HCT116 (cell line): ENCODE data around the gene STAP2. TPM values are rescaled to one million over a fixed set of nuclear protein-coding genes. Genes with fewer than 3 reads are reported as not detected.

Source experiments
- ATAC-seq: fragments of 200-7000 bp; cut with Tn5 transposase; 2 replicates; pipeline ENCODE4 v1.9.1; 2020; ENCODE audit warnings: mild to moderate bottlenecking, moderate library complexity
- BruUV-seq: library from RNA; stranded (reverse); fragments of 400-500 nt; replicated peaks from 2 replicates; lab custom pipeline; 2021; lab: Mats Ljungman, UMichigan
- CTCF ChIA-PET: fragments of 300-600 bp; sonication (Branson Sonifier 250); formaldehyde crosslinking; loops from one replicate; lab custom pipeline; 2021; ENCODE audit warnings: antibody characterized with exemption; lab: Charles Lee
- POLR2A ChIA-PET: fragments of 300-600, 350-600 bp; sonication (Branson Sonifier 250); formaldehyde crosslinking; loops from one replicate; lab custom pipeline; 2021; ENCODE audit warnings: antibody characterized with exemption; lab: Charles Lee
- RAD21 ChIA-PET, 2 experiments: fragments of 300-600 bp; sonication (Branson Sonifier 250); formaldehyde crosslinking; loops; one replicate each; lab custom pipeline; 2023; ENCODE audit warnings: low total read pairs in 2 of 2; ENCODE audit not compliant: uncharacterized antibody in 2 of 2, unreplicated experiment in 2 of 2, low non-redundant PET in 1 of 2; lab: Charles Lee
- DNase-seq: peaks from one replicate; pipeline ENCODE4 v3.0.0-alpha.2; 2010; ENCODE audit warnings: low read depth, low spot score
- H2AFZ ChIP-seq: fragments of 200-600 bp; shearing (Covaris generic), sonication (generic); 2 replicates; pipeline ENCODE4 v1.6.1; 2017; ENCODE audit warnings: low read depth, mixed run types, mixed read lengths, antibody characterized with exemption, low read length; ENCODE audit not compliant: poor library complexity, severe bottlenecking
- H3K27ac ChIP-seq: 2 replicates; pipeline ENCODE4 v1.5.1; 2012; ENCODE audit warnings: low read depth, low read length
- H3K27me3 ChIP-seq: fragments of 200-600 bp; sonication (generic); 2 replicates; pipeline ENCODE4 v1.6.1; 2016; ENCODE audit warnings: mixed run types, low read length, mixed read lengths; ENCODE audit not compliant: insufficient read depth
- H3K36me3 ChIP-seq, 2 experiments: fragments of 200-500 bp in 1 of 2; fragments of 200-600 bp in 1 of 2; sonication (Bioruptor generic) in 1 of 2; sonication (generic) in 1 of 2; 2 replicates each; pipeline versions ENCODE4 v1.5.1 to v1.6.1; 2014 to 2016; ENCODE audit warnings: low read length in 2 of 2, inconsistent platforms in 1 of 2, mixed read lengths in 1 of 2, mixed run types in 1 of 2; ENCODE audit not compliant: insufficient read depth in 2 of 2, control insufficient read depth in 1 of 2
- H3K4me1 ChIP-seq, 2 experiments: fragments of 200-600 bp in 1 of 2; sonication (generic) in 1 of 2; 2 replicates each; pipeline versions ENCODE4 v1.5.1 to v1.6.1; 2012 to 2017; ENCODE audit warnings: low read length in 2 of 2, inconsistent platforms in 1 of 2, mild to moderate bottlenecking in 1 of 2, mixed read lengths in 1 of 2, mixed run types in 1 of 2, moderate library complexity in 1 of 2; ENCODE audit not compliant: insufficient read depth in 2 of 2, control insufficient read depth in 1 of 2
- H3K4me2 ChIP-seq: fragments of 200-600 bp; sonication (generic); 2 replicates; pipeline ENCODE4 v1.6.1; 2017; ENCODE audit warnings: mixed run types, low read length, mixed read lengths
- H3K4me3 ChIP-seq, 2 experiments: fragments of 200-600 bp in 1 of 2; sonication (generic) in 1 of 2; replicated peaks in 1 of 2; 2 replicates each; pipeline ENCODE4 v1.5.1; 2011 to 2016; ENCODE audit warnings: low read length in 2 of 2, control low read depth in 1 of 2, low read depth in 1 of 2, mild to moderate bottlenecking in 1 of 2, mixed read lengths in 1 of 2, mixed run types in 1 of 2
- H3K79me2 ChIP-seq: fragments of 200-600 bp; sonication (generic); 2 replicates; pipeline ENCODE4 v1.6.1; 2017; ENCODE audit warnings: mild to moderate bottlenecking, mixed run types, low read length, moderate library complexity, mixed read lengths; ENCODE audit not compliant: insufficient read depth
- H3K9ac ChIP-seq: fragments of 200-600 bp; sonication (generic); 2 replicates; pipeline ENCODE4 v1.6.1; 2016; ENCODE audit warnings: low read length, mixed read lengths
- H3K9me2 ChIP-seq: fragments of 200-600 bp; sonication (generic), shearing (Covaris generic); 2 replicates; pipeline ENCODE4 v1.6.1; 2017; ENCODE audit warnings: mixed run types, mild to moderate bottlenecking, moderate library complexity; ENCODE audit not compliant: insufficient read depth
- H3K9me3 ChIP-seq, 2 experiments: fragments of 200-500 bp in 1 of 2; fragments of 200-600 bp in 1 of 2; sonication (Bioruptor generic) in 1 of 2; sonication (generic) in 1 of 2; 2 replicates each; pipeline ENCODE4 v1.6.1; 2014 to 2017; ENCODE audit warnings: low read length in 2 of 2, mixed read lengths in 2 of 2, inconsistent platforms in 1 of 2, low read depth in 1 of 2, mild to moderate bottlenecking in 1 of 2, mixed run types in 1 of 2, moderate library complexity in 1 of 2; ENCODE audit not compliant: control insufficient read depth in 1 of 2, insufficient read depth in 1 of 2
- H4K20me1 ChIP-seq: fragments of 200-600 bp; sonication (generic), shearing (Covaris generic); 2 replicates; pipeline ENCODE4 v1.6.1; 2017; ENCODE audit warnings: mixed run types, mild to moderate bottlenecking, moderate library complexity; ENCODE audit not compliant: insufficient read depth
- EZH2phosphoT487 ChIP-seq: fragments of 200-600 bp; IDR thresholded peaks from 2 replicates; pipeline ENCODE4 v1.6.1; 2018; ENCODE audit warnings: antibody characterized with exemption, borderline replicate concordance
- POLR2AphosphoS5 ChIP-seq: IDR thresholded peaks from 2 replicates; pipeline ENCODE4 v1.6.1; 2011; ENCODE audit warnings: mild to moderate bottlenecking, low read depth, low read length, moderate library complexity
- SRF ChIP-seq: IDR thresholded peaks from 2 replicates; pipeline ENCODE4 v1.6.1; 2012; ENCODE audit warnings: low read depth
- YY1 ChIP-seq: IDR thresholded peaks from 2 replicates; pipeline ENCODE4 v1.6.1; 2011; ENCODE audit warnings: low read length, low read depth, moderate library complexity, mild to moderate bottlenecking; ENCODE audit not compliant: insufficient replicate concordance; ENCODE audit errors: extremely low read depth
- ZFX ChIP-seq: fragments of 450-650 bp; IDR thresholded peaks from 2 replicates; pipeline ENCODE4 v1.6.1; 2017
- intact Hi-C: fragments of 100-400 bp; cut with micrococcal nuclease; formaldehyde crosslinking; loops from 2 replicates; pipeline ENCODE4 v1.10.0; 2022
- total RNA-seq: library from RNA; stranded (reverse); gene quantifications from one replicate; pipeline ENCODE4 v1.2.1, GENCODE V29; 2021; ENCODE audit not compliant: unreplicated experiment
- TF ChIP-seq, protein P1 (sequence below): IDR thresholded peaks from 2 replicates; pipeline ENCODE4 v1.6.1; 2011; ENCODE audit warnings: mild to moderate bottlenecking, low read length, moderate library complexity; ENCODE audit not compliant: insufficient replicate concordance; ENCODE audit errors: extremely low read depth
- TF ChIP-seq, protein P2 (sequence below): IDR thresholded peaks from 2 replicates; pipeline ENCODE4 v1.6.1; 2012; ENCODE audit warnings: low read depth
- TF ChIP-seq, protein P3 (sequence below), 3 experiments: fragments of 200-600 bp in 1 of 3; sonication (generic) in 1 of 3; IDR thresholded peaks in 2 of 3; conservative IDR thresholded peaks in 1 of 3; 2 replicates each; pipeline ENCODE4 v1.5.1; 2012 to 2017; ENCODE audit warnings: low read depth in 2 of 3, low read length in 2 of 3, antibody characterized with exemption in 1 of 3, borderline replicate concordance in 1 of 3, control low read depth in 1 of 3, mild to moderate bottlenecking in 1 of 3, mixed read lengths in 1 of 3, mixed run types in 1 of 3, moderate library complexity in 1 of 3; ENCODE audit not compliant: insufficient read depth in 1 of 3
- TF ChIP-seq, protein P4 (sequence below): IDR thresholded peaks from 2 replicates; pipeline ENCODE4 v1.6.1; 2012

STAP2 gene
- total RNA-seq, 1 experiment from 2014 or later = 2.1 TPM

DNA sequence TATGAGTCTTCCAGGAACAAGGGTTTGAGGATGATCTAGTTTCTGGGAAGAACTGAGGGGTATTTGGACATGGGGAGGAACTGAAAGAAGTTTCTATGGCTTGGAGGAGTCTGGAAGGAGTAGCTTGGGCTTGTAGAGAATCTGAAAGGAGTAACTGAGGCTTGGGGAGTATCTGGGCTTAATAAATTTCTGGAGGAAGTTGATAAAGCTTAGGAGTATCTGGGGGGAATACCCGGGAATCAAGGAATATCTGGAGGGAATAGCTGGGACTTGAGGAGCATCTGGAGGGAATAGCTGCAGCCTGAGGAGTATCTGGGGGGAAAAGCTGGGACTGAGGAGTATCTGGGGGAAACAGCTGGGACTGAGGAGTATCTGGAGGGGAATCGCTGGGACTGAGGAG is 18.2 kb downstream of the STAP2 start:
- no peaks in the 10 kb centered on the region for H3K9me3 ChIP-seq
- no peak overlapping the region for H3K27ac ChIP-seq
- no TSS peak for BruUV-seq
- no peaks in the 10 kb centered on the region for H3K36me3 ChIP-seq
- H3K4me1 ChIP-seq = no peaks in the 10 kb centered on the region
- H2AFZ ChIP-seq = no peak overlapping the region
- ATAC-seq = no peak
- TF ChIP-seq, protein P1, sequence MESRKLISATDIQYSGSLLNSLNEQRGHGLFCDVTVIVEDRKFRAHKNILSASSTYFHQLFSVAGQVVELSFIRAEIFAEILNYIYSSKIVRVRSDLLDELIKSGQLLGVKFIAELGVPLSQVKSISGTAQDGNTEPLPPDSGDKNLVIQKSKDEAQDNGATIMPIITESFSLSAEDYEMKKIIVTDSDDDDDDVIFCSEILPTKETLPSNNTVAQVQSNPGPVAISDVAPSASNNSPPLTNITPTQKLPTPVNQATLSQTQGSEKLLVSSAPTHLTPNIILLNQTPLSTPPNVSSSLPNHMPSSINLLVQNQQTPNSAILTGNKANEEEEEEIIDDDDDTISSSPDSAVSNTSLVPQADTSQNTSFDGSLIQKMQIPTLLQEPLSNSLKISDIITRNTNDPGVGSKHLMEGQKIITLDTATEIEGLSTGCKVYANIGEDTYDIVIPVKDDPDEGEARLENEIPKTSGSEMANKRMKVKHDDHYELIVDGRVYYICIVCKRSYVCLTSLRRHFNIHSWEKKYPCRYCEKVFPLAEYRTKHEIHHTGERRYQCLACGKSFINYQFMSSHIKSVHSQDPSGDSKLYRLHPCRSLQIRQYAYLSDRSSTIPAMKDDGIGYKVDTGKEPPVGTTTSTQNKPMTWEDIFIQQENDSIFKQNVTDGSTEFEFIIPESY = no peak
- TF ChIP-seq ZFX (no peak), YY1 (no peak), EZH2phosphoT487 (no peak), POLR2AphosphoS5 (no peak), SRF (no peak)
- TF ChIP-seq, protein P2, sequence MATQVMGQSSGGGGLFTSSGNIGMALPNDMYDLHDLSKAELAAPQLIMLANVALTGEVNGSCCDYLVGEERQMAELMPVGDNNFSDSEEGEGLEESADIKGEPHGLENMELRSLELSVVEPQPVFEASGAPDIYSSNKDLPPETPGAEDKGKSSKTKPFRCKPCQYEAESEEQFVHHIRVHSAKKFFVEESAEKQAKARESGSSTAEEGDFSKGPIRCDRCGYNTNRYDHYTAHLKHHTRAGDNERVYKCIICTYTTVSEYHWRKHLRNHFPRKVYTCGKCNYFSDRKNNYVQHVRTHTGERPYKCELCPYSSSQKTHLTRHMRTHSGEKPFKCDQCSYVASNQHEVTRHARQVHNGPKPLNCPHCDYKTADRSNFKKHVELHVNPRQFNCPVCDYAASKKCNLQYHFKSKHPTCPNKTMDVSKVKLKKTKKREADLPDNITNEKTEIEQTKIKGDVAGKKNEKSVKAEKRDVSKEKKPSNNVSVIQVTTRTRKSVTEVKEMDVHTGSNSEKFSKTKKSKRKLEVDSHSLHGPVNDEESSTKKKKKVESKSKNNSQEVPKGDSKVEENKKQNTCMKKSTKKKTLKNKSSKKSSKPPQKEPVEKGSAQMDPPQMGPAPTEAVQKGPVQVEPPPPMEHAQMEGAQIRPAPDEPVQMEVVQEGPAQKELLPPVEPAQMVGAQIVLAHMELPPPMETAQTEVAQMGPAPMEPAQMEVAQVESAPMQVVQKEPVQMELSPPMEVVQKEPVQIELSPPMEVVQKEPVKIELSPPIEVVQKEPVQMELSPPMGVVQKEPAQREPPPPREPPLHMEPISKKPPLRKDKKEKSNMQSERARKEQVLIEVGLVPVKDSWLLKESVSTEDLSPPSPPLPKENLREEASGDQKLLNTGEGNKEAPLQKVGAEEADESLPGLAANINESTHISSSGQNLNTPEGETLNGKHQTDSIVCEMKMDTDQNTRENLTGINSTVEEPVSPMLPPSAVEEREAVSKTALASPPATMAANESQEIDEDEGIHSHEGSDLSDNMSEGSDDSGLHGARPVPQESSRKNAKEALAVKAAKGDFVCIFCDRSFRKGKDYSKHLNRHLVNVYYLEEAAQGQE = no peak
- TF ChIP-seq, protein P3, sequence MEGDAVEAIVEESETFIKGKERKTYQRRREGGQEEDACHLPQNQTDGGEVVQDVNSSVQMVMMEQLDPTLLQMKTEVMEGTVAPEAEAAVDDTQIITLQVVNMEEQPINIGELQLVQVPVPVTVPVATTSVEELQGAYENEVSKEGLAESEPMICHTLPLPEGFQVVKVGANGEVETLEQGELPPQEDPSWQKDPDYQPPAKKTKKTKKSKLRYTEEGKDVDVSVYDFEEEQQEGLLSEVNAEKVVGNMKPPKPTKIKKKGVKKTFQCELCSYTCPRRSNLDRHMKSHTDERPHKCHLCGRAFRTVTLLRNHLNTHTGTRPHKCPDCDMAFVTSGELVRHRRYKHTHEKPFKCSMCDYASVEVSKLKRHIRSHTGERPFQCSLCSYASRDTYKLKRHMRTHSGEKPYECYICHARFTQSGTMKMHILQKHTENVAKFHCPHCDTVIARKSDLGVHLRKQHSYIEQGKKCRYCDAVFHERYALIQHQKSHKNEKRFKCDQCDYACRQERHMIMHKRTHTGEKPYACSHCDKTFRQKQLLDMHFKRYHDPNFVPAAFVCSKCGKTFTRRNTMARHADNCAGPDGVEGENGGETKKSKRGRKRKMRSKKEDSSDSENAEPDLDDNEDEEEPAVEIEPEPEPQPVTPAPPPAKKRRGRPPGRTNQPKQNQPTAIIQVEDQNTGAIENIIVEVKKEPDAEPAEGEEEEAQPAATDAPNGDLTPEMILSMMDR (IDR thresholded peaks at IDR 0.05 in 2 of 3, conservative IDR thresholded peaks at IDR 0.05 in 1 of 3; ENCODE audit: borderline replicate concordance in 1 of 3, insufficient read depth in 1 of 3, low read depth in 2 of 3, low read length in 2 of 3) = no peak
- TF ChIP-seq, protein P4, sequence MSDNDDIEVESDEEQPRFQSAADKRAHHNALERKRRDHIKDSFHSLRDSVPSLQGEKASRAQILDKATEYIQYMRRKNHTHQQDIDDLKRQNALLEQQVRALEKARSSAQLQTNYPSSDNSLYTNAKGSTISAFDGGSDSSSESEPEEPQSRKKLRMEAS = no peak
- POLR2A ChIA-PET = interaction anchor here (2.8 kb wide), 1 partner anchor 23 kb away, joined by 11 read pairs; the partner anchor contains the start of gene MPND
- no peaks in the 10 kb centered on the region for H3K79me2 ChIP-seq
- no peak for DNase-seq
- no peak overlapping the region for H3K4me2 ChIP-seq
- H3K27me3 ChIP-seq = no peaks in the 10 kb centered on the region
- H3K9me2 ChIP-seq = no peaks in the 10 kb centered on the region
- CTCF ChIA-PET = no interaction called here
- intact Hi-C loops = no loop called here
- no peak overlapping the region for H3K4me3 ChIP-seq
- no peaks in the 10 kb centered on the region for H4K20me1 ChIP-seq
- RAD21 ChIA-PET = no interaction called here
- H3K9ac ChIP-seq = no peak overlapping the region
